ENCODE data around the gene RPA1.

RPA1 gene

GRCh38 chr17:1948517-1948825, 118.7 kb downstream of the RPA1 start:
- H3K4me3 ChIP-seq (replicated peaks; ENCODE audit: low read depth, low read length): no peak overlapping the region
- no peak for DNase-seq (ENCODE audit: low read depth)
- no peak for TF ChIP-seq CTCF (IDR thresholded peaks at IDR 0.05; ENCODE audit: low read length, missing control alignments)
